SHP77 (cell line): ENCODE results near the gene FBXO22.
A peak's percentile ranks its signal among the peaks of the same experiment; 100 is the strongest.
"Not testable (repeated sequence)": the region's sequence is repeated elsewhere in the genome, so short reads cannot be mapped to it uniquely, and the experiment has no call there.

Source experiments
- DNase-seq, 2 experiments: peaks; one replicate each; lab custom pipeline; 2025; lab: John Stamatoyannopoulos, UW

The FBXO22 gene

DNA sequence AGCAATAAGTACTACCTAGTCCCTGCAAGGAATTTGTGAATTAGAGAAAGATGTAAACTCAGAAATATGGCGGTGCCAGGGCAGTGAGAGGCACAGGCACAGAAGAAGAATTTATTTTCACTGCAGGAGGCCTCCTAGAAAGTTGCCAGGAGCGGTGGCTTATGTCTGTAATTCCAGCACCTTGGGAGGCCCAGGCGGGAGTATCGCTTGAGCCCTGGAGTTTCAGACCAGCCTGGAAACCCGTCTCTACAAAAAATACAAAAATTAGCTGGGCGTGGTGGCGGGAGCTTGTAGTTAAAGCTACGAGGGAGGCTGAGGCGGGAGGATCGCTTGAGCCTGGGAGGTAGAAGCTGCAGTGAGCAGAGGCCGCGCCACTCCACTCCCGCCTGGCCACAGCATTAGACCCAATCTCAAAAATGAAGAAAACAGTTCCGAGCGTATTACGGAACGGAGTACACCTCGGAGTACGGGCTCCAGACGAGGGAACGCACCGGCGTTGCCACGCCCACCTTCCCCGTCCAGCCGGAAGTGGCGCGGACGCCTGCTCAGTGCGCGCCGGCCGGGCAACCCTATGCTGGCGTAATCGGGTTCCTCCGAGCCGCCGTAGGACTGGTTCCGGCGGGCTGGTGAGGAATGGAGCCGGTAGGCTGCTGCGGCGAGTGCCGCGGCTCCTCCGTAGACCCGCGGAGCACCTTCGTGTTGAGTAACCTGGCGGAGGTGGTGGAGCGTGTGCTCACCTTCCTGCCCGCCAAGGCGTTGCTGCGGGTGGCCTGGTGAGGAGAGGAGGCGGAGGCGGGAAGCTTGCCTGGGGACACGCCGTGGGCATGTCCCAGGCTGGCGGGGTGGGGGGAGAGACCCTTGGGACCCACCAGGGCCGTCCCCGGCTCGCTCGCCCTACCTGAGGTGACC is at the start of gene FBXO22:
Gene FBXO22, plus strand, starts transcription at position 548 of the 909 bp plus-strand sequence. Its CDS starts 86 bp downstream, at position 634.
- peak; percentile 84 to 86 for DNase-seq

DNA sequence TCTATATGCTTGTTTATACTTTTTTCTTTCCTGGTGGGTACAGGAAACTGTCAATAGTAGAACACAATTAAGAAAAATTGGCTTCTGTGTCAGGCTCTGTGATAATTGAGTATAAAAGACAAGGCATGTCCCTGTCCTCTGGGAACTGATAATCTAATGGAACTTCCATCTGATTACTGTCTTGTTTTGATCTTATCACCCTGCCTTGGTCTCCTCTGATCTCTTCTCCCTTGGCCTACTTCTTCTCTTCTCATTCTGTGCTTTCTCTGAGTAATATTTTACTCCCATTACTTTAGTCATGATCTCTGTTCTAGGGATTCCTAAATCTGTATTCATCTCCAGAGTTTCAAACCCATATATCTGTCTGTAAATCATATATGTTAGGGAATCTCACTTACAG is 45.8 kb upstream of the FBXO22 start:
- no peak for DNase-seq

DNA sequence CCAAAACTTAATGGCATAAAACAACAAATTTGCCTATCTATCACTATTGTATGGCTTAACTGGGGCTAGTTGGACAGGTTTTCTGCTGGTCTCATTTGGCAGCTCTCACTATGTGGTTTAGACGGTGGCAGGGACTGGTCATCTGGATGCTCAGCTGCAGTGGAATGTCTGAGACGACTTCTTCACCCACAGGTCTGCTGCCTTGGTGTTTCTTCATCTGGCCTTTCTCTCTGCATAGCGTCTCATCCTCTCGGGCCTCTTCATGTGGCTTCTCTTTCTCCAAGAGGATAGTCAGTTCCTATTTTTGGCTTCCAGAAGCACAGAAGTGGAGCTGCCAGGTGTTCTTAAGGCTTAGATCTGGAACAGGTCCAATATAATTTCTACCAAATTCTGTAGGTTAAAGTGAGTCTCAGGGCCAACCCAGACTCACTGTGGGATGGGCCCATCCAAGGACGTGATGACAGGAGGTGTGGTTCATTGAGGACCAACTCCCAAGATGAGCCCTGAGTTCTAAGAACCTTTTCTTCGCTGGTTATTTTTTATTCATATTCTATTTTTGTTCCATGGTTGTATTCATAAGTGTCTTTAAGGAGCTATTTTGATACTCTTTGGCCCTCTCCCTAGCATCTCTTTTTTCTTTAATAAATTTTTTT is 41.8 kb upstream of the FBXO22 start:
- DNase-seq = no peak

DNA sequence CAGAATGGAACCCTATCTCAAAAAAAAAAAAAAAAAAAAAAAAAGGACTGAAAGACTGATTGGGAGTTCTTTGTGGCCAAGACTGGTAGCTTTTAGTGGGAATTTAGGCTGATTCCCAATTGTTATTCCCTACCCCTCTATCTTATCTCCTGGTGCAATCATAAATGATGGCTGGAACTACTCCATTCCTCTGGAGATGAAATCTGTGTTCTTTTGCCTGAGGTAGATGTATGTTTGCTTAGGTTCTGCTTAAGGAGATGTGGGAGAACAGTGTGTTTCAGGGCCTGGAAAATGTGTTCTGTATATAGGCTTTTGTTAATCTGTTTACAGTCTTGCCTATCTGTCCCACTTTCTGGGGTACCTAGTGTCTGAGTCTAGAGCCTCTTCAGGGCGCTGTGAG is 40.9 kb upstream of the FBXO22 start:
- DNase-seq = no peak

GRCh38 chr15:75864213-75865059 is 39.2 kb upstream of the FBXO22 start:
- DNase-seq = no peak

DNA sequence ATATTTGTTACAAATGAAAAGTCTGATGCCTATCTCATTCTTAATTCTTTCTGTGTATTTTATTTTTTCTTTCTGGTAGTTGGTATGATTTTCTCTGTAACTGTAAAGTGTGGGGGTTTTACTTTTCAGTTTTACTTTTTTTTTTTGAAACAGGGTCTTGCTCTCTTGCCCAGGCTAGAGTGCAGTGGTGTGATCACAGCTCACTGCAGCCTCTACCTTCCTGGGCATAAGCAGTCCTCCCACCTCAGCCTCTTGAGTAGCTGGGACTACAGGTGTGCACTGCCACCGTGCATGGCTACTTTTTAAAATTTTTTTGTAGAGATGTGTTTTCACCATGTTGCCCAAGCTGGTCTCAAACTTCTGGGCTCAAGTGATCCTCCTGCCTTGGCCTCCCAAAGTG is 37.6 kb upstream of the FBXO22 start:
- not testable (repeated sequence) for DNase-seq

DNA sequence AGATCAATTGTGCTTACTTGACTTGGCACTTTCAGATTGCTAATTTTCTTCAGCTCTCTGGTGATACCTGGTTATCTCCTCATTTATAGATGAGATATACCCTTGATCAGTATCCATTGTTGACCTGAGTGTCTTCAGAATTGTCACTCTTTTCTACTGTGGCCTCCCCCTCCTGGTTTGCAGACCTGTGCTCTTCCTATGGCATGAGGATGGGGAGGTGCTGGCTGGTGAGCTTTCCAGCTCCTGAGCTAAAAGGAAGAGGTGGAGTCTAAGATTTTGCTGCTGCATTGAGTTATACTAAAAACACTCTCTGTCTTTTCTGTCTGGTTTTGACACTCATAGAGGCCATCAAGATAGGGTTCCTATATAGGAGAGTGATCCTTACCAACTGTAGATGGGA is 36.8 kb upstream of the FBXO22 start:
- no peak for DNase-seq

GRCh38 chr15:75867449-75867848 is 36.2 kb upstream of the FBXO22 start:
- no peak for DNase-seq

GRCh38 chr15:75868019-75868418 is 35.7 kb upstream of the FBXO22 start:
- no peak for DNase-seq

DNA sequence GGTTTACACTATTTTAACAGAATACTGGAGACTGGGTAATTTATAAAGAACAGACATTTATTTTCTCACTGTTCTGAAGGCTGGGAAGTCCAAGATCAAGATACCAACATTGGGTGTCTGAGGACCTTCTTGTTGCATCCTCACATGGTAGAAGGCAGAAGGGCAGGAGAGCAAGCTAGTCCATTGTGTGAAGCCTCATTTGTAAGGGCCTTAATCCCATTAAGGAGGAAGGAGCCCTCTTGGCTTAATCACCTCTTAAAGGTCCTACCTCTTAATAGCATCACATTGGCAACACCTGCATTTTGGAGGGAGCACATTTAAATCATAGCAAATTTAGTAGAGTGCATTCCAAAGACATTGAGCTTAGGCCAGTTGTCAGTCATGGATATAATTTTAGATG is 34.2 kb upstream of the FBXO22 start:
- no peak for DNase-seq

DNA sequence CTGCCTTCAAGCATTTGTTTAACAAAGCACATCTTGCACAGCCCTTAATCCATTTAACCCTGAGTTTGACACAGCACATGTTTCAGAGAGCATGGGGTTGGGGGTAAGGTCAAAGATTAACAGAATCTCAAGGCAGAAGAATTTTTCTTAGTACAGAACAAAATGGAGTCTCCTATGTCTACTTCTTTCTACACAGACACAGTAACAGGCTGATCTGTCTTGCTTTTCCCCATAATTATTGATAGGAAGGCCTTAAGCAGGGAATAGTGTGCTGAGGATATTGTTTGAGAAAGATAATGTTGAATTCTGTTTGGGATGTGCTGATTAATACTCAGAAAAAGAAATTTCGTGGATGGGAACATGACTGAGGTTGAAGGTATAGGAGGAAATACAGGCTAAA is 32.1 kb upstream of the FBXO22 start:
- DNase-seq = not testable (repeated sequence)

DNA sequence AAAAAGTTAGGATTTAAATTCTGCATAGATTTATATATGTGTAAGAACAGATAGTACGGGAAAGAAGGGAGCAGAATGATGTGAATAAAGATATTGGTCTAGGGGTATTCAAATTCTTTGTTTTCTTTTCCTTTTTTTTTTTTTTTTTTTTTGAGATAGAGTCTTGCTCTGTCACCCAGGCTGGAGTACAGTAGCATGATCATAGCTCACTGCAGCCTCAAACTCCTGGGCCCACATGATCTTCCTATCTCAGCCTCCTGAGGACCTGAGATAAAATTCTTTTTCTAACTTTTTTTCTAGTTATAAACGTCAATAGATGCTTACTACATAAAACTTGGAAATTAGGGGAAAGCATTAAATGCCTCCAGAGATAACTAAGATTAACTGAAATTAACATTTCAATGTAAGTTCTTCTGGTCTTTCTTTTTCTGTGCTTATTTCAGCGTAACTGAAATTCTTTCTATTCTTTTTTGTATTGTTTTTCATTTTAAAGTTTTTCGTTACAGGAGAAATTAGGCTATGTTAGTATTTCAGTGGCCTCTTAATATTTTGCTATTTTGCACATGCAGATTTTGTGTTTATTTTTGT is 31.2 kb upstream of the FBXO22 start:
- no peak for DNase-seq

- DNase-seq = no peak
These were observed 19.6 kb upstream of the FBXO22 start for GRCh38 chr15:75884041-75884440.

DNA sequence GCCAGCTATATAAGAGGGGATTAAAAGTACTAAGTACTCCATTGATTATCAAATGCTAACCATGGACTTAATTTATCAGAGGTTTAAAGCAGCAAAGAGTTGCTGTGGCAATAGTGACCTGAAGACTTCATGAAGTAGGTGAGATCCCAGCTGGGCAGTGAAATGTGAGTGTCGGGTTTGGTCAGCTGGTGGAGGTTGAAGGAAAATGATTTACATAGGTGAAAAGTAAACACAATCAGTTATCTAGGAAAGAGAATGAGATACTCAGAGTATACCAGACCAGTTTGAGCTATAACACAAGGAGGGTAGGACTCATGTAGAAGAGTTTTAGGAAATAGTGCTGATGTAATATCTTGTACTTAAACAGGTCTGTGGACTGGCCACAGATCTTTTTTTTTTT is 16.5 kb upstream of the FBXO22 start:
- DNase-seq = peak; percentile 10 to 15

GRCh38 chr15:75891895-75892294 is 11.8 kb upstream of the FBXO22 start:
- no peak for DNase-seq

GRCh38 chr15:75895731-75896130 is 7.9 kb upstream of the FBXO22 start:
- DNase-seq = no peak

- DNase-seq = no peak
These were observed 3.1 kb upstream of the FBXO22 start for GRCh38 chr15:75900577-75900976.

- peak; percentile 60 to 66 for DNase-seq
These were observed 1.5 kb upstream of the FBXO22 start for GRCh38 chr15:75902129-75902557.

DNA sequence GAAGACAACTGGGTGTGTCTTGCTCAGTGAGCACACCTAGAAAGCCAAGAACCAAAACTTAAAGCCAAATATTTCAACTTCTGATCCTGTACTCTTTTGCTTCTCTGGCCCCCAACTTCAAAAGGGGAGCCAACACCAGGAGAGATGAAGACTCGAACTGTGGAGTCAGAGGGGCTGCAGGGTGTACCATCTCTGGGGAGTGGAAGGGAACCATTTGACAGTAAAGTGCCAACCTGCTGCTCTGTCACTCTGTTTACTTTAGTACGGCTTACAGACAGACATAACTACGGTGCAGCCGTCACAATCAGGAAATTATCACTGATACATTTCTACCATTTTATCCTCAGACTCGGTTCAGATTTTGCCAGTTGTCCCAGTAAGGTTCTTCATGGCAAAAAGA is 1.6 kb downstream of the FBXO22 start:
- DNase-seq = no peak

DNA sequence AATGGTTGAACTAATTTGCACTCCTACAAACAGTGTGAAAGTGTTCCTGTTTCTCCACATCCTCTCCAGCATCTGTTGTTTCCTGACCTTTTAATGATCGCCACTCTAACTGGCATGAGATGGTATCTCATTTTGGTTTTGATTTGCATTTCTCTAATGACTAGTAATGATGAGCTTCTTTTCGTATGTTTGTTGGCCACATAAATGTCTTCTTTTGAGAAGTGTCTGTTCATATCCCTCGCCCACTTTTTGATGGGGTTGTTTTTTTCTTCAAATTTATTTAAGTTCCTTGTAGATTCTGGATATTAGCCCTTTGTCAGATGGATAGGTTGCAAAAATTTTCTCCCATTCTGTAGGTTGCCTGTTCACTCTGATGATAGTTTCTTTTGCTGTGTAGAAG is 6.7 kb downstream of the FBXO22 start:
- not testable (repeated sequence) for DNase-seq

GRCh38 chr15:75916978-75917377 is 13.3 kb downstream of the FBXO22 start:
- DNase-seq = no peak

DNA sequence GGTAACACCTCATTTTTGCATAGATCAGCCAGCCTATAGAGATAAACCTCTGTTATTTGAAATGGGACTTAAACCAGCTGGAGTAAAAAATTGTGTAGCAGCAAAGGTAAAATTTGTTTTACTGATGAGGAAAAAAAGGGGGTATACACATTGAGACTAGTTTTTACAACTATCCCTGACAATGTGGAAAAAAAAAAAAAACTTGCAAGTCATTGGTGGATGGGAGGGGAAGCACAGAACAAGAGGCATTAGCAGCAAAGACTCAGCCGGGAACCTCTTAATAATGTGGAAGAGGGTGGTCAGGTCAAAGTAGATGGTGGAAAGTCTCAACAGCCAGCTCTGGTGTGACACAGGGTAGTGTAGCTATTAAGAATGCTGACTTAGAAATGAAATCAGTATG is 14.5 kb downstream of the FBXO22 start:
- no peak for DNase-seq
